M059J (cell line): Measurements from ENCODE around the gene WDR44. TPM values are rescaled to one million over a fixed set of nuclear protein-coding genes. Genes with fewer than 3 reads are reported as not detected.
"Not testable (repeated sequence)": the region's sequence is repeated elsewhere in the genome, so short reads cannot be mapped to it uniquely, and the experiment has no call there.

Experiments
- DNase-seq: peaks from one replicate; pipeline ENCODE4 v3.0.0-alpha.2; 2012; ENCODE audit warnings: low read depth
- total RNA-seq: library from RNA; depleted of rRNA; stranded (reverse); fragments of >200 nt; shearing (Covaris generic); gene quantifications from 2 replicates; pipeline ENCODE4 v1.2.3, GENCODE V29; 2014

The WDR44 gene
- total RNA-seq, 1 experiment from 2014 or later, result 38.0 TPM

- peak; percentile 30 for DNase-seq
These were observed 10.3 kb downstream of the WDR44 start for GRCh38 chrX:118356154-118356701.

GRCh38 chrX:118360429-118361125 is 14.7 kb downstream of the WDR44 start:
- DNase-seq, result peak; percentile 82

GRCh38 chrX:118364261-118364660 is 18.4 kb downstream of the WDR44 start:
- DNase-seq, result no peak

GRCh38 chrX:118367338-118367737 is 21.4 kb downstream of the WDR44 start:
- no peak for DNase-seq

GRCh38 chrX:118368398-118368797 is 22.5 kb downstream of the WDR44 start:
- DNase-seq, result no peak

- DNase-seq, result peak; percentile 29
These were observed 25.2 kb downstream of the WDR44 start for GRCh38 chrX:118370921-118371624.

GRCh38 chrX:118373538-118373937 is 27.6 kb downstream of the WDR44 start:
- no peak for DNase-seq

GRCh38 chrX:118383120-118383519 is 37.2 kb downstream of the WDR44 start:
- peak; percentile 30 for DNase-seq

- no peak for DNase-seq
These were observed 46.8 kb downstream of the WDR44 start for GRCh38 chrX:118392716-118393115.

GRCh38 chrX:118396113-118396512 is 50.2 kb downstream of the WDR44 start:
- no peak for DNase-seq

GRCh38 chrX:118418811-118419251 is 72.9 kb downstream of the WDR44 start:
- no peak for DNase-seq

GRCh38 chrX:118420462-118420861 is 74.6 kb downstream of the WDR44 start:
- DNase-seq, result peak; percentile 37

GRCh38 chrX:118423558-118423957 is 77.7 kb downstream of the WDR44 start:
- no peak for DNase-seq

GRCh38 chrX:118432799-118433198 is 86.9 kb downstream of the WDR44 start:
- DNase-seq, result no peak

- DNase-seq, result no peak
These were observed 91.4 kb downstream of the WDR44 start for GRCh38 chrX:118437283-118437682.

- peak; percentile 3 for DNase-seq
These were observed 102.4 kb downstream of the WDR44 start for GRCh38 chrX:118448273-118448783.

- peak; percentile 5 for DNase-seq
These were observed 109.1 kb downstream of the WDR44 start for GRCh38 chrX:118455013-118455412.

- peak; percentile 50 for DNase-seq
These were observed 113.6 kb downstream of the WDR44 start for GRCh38 chrX:118459494-118459893.

GRCh38 chrX:118464501-118464900 is 118.6 kb downstream of the WDR44 start:
- DNase-seq, result no peak

- no peak for DNase-seq
These were observed 122.2 kb downstream of the WDR44 start for GRCh38 chrX:118468122-118468521.

GRCh38 chrX:118470721-118471347 is 124.9 kb downstream of the WDR44 start:
- DNase-seq, result not testable (repeated sequence)

- peak; percentile 6 for DNase-seq
These were observed 128.7 kb downstream of the WDR44 start for GRCh38 chrX:118474586-118474985.
